AG04449 (cell line): Measurements from ENCODE around the gene SMARCAL1.

Experiments used
- CTCF ChIA-PET: fragments of 350-600 bp; formaldehyde crosslinking; extraction: SDS; loops from one replicate; lab custom pipeline; 2021; ENCODE audit warnings: antibody characterized with exemption; lab: Yijun Ruan, JAX
- POLR2A ChIA-PET: fragments of 400-600, 350-600 bp; formaldehyde crosslinking; extraction: SDS; loops from one replicate; lab custom pipeline; 2020; ENCODE audit warnings: antibody characterized with exemption, inconsistent platforms; lab: Yijun Ruan, JAX
- DNase-seq: peaks from one replicate; pipeline ENCODE4 v3.0.0-alpha.2; 2010; ENCODE audit warnings: low read depth, low spot score
- H3K4me3 ChIP-seq: 2 replicates; pipeline ENCODE4 v1.5.1; 2011; ENCODE audit warnings: low read depth, mild to moderate bottlenecking, control low read depth, low read length
- TF ChIP-seq, protein P1 (sequence below): IDR thresholded peaks from one replicate; pipeline ENCODE4 v1.5.1; 2011; ENCODE audit warnings: mild to moderate bottlenecking, moderate library complexity, low read length, control low read depth, inconsistent platforms; ENCODE audit not compliant: insufficient read depth; ENCODE audit errors: missing control alignments

SMARCAL1 gene

GRCh38 chr2:216526939-216527338 is 114.7 kb downstream of the SMARCAL1 start:
- DNase-seq, result no peak
- ChIA-PET POLR2A (no interaction called here), CTCF (interaction anchor here (1.7 to 15.8 kb wide), 3 partner anchors 9 to 134 kb away, joined by 3 to 1277 read pairs (median 51); no protein-coding TSS in a partner anchor)
- TF ChIP-seq, protein P1, sequence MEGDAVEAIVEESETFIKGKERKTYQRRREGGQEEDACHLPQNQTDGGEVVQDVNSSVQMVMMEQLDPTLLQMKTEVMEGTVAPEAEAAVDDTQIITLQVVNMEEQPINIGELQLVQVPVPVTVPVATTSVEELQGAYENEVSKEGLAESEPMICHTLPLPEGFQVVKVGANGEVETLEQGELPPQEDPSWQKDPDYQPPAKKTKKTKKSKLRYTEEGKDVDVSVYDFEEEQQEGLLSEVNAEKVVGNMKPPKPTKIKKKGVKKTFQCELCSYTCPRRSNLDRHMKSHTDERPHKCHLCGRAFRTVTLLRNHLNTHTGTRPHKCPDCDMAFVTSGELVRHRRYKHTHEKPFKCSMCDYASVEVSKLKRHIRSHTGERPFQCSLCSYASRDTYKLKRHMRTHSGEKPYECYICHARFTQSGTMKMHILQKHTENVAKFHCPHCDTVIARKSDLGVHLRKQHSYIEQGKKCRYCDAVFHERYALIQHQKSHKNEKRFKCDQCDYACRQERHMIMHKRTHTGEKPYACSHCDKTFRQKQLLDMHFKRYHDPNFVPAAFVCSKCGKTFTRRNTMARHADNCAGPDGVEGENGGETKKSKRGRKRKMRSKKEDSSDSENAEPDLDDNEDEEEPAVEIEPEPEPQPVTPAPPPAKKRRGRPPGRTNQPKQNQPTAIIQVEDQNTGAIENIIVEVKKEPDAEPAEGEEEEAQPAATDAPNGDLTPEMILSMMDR, result no peak
- no peak overlapping the region for H3K4me3 ChIP-seq

DNA sequence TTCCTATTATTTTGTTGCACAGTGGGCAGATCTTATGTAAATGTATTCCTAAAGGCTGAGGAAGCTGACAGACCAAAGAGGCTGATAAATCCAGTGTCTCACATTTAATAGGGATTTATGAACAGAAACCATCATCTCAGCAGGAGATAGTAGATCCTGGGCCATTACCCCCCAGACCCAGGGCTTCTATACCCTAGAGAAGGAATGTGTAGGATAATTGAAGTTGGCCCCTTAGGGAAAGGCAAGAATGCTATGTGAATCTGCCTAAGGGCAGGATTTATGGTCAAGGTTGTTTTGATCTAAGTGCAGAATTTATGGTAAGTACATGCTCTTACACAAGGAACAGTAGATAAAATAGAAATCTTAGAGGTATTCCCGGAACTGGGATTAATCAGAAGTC is 115.3 kb downstream of the SMARCAL1 start:
- POLR2A ChIA-PET, result no interaction called here
- no peak overlapping the region for H3K4me3 ChIP-seq
- CTCF ChIA-PET, result interaction anchor here (6.4 to 15.8 kb wide), 2 partner anchors 10 to 133 kb away, joined by 51 to 1277 read pairs; no protein-coding TSS in a partner anchor
- TF ChIP-seq, protein P1, result no peak
- no peak for DNase-seq

DNA sequence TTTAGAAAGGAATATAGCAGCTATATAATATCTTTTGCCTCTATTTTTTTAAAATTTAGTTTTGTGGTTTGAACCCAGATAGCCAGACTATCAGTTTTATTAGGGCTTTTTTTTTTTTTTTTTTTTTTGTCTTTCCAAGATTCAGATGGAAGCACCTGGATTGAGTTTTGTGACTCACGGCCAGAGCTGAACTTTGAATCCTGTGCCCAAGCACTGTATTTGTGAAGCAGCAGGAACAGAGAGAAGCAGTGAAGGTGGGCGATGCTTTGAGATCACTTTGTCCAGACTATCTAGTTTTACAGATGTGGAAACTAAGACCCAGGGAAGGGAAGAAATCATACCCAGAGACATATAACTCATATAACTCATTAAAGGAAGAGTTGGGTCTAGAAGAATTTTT is 120.3 kb downstream of the SMARCAL1 start:
- CTCF ChIA-PET, result interaction anchor here (0.9 to 5.0 kb wide), 4 partner anchors 10 to 978 kb away, joined by 3 to 43 read pairs (median 14); no protein-coding TSS in a partner anchor
- POLR2A ChIA-PET, result interaction anchor here (0.7 kb wide), 1 partner anchor 1411 kb away, joined by 3 read pairs; no protein-coding TSS in a partner anchor
- no peak overlapping the region for H3K4me3 ChIP-seq
- no peak for DNase-seq
- TF ChIP-seq, protein P1, result no peak
